ENCODE measurements around the gene CCRL2. TPM values are rescaled to one million over a fixed set of nuclear protein-coding genes. Genes with fewer than 3 reads are reported as not detected.

The CCRL2 gene
- total and polyA plus RNA-seq, 2 of the 8 experiments (the other 6 are each of a cell fraction or from before 2014, with no cell fraction given), result not detected

- H4K8ac ChIP-seq (ENCODE audit: extremely low read depth, insufficient read depth, low read length), result no peak overlapping the region
- H3K14ac ChIP-seq (ENCODE audit: insufficient read length), result no peak overlapping the region
- no peaks in the 10 kb centered on the region for H3K4me1 ChIP-seq (replicated peaks in 1 of 4; ENCODE audit: control insufficient read depth in 3 of 4, insufficient read depth in 4 of 4, low read length in 3 of 4)
- TF ChIP-seq EP300 (IDR thresholded peaks at IDR 0.05; ENCODE audit: borderline replicate concordance in 1 of 2, low read depth in 2 of 2, low read length in 2 of 2), result no peak
- no peak for TF ChIP-seq TEAD4 (IDR thresholded peaks at IDR 0.05; ENCODE audit: low read depth, low read length)
- TF ChIP-seq BACH1 (IDR thresholded peaks at IDR 0.05; ENCODE audit: low read length), result no peak
- no peak overlapping the region for H2BK12ac ChIP-seq (ENCODE audit: low read depth, low read length)
- no peak overlapping the region for H4K5ac ChIP-seq (ENCODE audit: insufficient read length, low read depth, low read length)
- CTCF ChIA-PET (ENCODE audit: partially characterized antibody), result interaction anchor here (3.2 to 5.3 kb wide), 3 partner anchors 17 to 44 kb away, joined by 12 to 31 read pairs (median 14); no protein-coding TSS in a partner anchor
- POLR2A ChIA-PET (ENCODE audit: partially characterized antibody), result no interaction called here
- H3K18ac ChIP-seq (ENCODE audit: extremely low read depth, low read length), result no peak overlapping the region
- no peaks in the 10 kb centered on the region for H4K20me1 ChIP-seq (replicated peaks in 1 of 2; ENCODE audit: control insufficient read depth in 1 of 2, insufficient read depth in 2 of 2, low read length in 2 of 2)
- H3K27me3 ChIP-seq (replicated peaks in 1 of 4; ENCODE audit: control insufficient read depth in 3 of 4, extremely low read depth in 1 of 4, insufficient read depth in 3 of 4, low read length in 3 of 4), result no peaks in the 10 kb centered on the region; a peak in 1 of 7 replicates
- H3K4me2 ChIP-seq (ENCODE audit: insufficient read depth in 1 of 2, low read depth in 2 of 2, low read length in 2 of 2), result no peak overlapping the region
- H2BK5ac ChIP-seq (ENCODE audit: low read depth, low read length), result no peak overlapping the region
- H3K9ac ChIP-seq (replicated peaks in 1 of 4; ENCODE audit: extremely low read depth in 1 of 4, low read depth in 3 of 4, low read length in 3 of 4), result no peak overlapping the region
- H4K91ac ChIP-seq (replicated peaks; ENCODE audit: insufficient read length, low read length), result no peak overlapping the region
- no peak overlapping the region for H2AFZ ChIP-seq (ENCODE audit: low read length)
- H2BK20ac ChIP-seq (ENCODE audit: low read length), result no peak overlapping the region
- DNase-seq (ENCODE audit: low read depth in 1 of 2, low spot score in 2 of 2), result no peak
- no peaks in the 10 kb centered on the region for H3K79me1 ChIP-seq (ENCODE audit: low read depth, low read length)
- no peak overlapping the region for H2AK5ac ChIP-seq (ENCODE audit: low read depth, low read length)
- FAIRE-seq, result no peak
- no peaks in the 10 kb centered on the region for H3K79me2 ChIP-seq (ENCODE audit: control insufficient read depth in 1 of 2, insufficient read depth in 2 of 2, low read length in 2 of 2)
- no peak overlapping the region for H3K27ac ChIP-seq (ENCODE audit: low read depth, low read length)
- no peak overlapping the region for H3K23ac ChIP-seq (ENCODE audit: insufficient read length)
- H2BK15ac ChIP-seq (ENCODE audit: low read length), result no peak overlapping the region
- H3K56ac ChIP-seq (replicated peaks; ENCODE audit: insufficient read length, low read depth, low read length), result no peak overlapping the region
- no peak overlapping the region for H3K4me3 ChIP-seq (ENCODE audit: extremely low read depth in 1 of 4, insufficient read depth in 2 of 4, low read depth in 3 of 4, low read length in 4 of 4)
- 97% methylated on average over 4 of the region's 4 CpGs; no CpG with 5 or more reads in 1 of the 2 experiments for WGBS, 2 experiments (ENCODE audit: extremely low coverage in 1 of 2, insufficient coverage in 1 of 2, insufficient read length in 1 of 2, insufficient replicate concordance in 2 of 2, low coverage in 1 of 2, low lambda C conversion rate in 2 of 2, missing lambda C conversion rate in 1 of 2)
- H2BK120ac ChIP-seq (replicated peaks; ENCODE audit: low read depth, low read length), result no peak overlapping the region
- no peaks in the 10 kb centered on the region for H3K36me3 ChIP-seq (ENCODE audit: control insufficient read depth in 2 of 4, insufficient read depth in 4 of 4, low read length in 3 of 4)
- H3K23me2 ChIP-seq (ENCODE audit: low read depth, low read length), result no peaks in the 10 kb centered on the region
- no peak overlapping the region for H3K4ac ChIP-seq (replicated peaks; ENCODE audit: insufficient read length, low read depth, low read length)
- no peaks in the 10 kb centered on the region for H3K9me3 ChIP-seq (ENCODE audit: insufficient read depth in 2 of 2, low read depth in 1 of 2, low read length in 1 of 2)
Measured at GRCh38 chr3:46406443-46406787, 644 bp upstream of the CCRL2 start.

All from H1 (cell line).